Measurements from ENCODE around the gene IKZF2. TPM values are rescaled to one million over a fixed set of nuclear protein-coding genes. Genes with fewer than 3 reads are reported as not detected.

IKZF2 gene
- total RNA-seq, 4 donors from 2014 or later, result 12.1 to 24.7 (median 19.0) TPM

DNA sequence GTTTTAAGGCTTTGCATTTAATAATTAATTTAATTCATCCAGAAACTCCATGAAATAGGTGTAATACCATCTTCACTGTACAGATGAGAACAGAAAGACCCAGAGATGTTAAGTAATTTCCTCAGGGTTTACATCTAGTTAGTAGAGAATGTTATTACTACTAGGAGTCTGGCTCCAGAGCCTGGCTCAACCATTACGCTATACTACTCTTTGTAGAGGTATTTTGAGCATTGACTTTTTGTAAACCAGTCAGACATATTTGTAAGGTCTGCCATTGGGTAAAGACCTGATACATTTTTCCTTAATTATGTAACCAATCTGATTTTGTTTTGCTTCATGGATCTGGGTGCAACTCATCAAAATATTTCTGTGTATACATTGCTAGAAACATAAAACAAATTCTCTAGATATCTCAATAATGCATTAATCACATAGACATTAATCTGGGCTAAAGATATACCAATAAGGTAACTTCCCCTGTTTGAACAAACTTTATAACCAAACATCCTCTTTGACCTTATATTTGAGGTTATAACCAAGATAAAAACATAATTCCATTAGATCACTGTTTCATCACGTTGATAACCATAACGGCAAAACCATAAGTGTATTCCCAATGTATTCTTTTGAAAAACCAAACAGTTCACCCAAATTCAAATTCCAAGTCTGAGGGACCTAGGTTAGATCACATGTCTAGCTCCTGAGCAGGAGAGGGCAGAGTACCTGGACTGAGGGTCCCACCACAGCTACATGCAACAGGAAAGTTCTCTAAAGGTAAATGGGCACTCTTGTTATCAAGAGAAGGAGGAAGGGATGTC, 135.0 kb downstream of the IKZF2 start:
- Histone ChIP-seq H3K4me1 (no peaks in the 10 kb centered on the region), H3K36me3 (peaks cover 0 to 31% (median 0%) of the 10 kb centered on the region in 3 donors), H3K27ac (no peak overlapping the region), H3K4me3 (no peak overlapping the region), H3K27me3 (no peaks in the 10 kb centered on the region), H3K9me3 (no peaks in the 10 kb centered on the region)
- no peak for DNase-seq (ENCODE audit: low spot score in 2 of 2)
- no peak for TF ChIP-seq POLR2A (IDR thresholded peaks at IDR 0.05)
- TF ChIP-seq, protein P1, sequence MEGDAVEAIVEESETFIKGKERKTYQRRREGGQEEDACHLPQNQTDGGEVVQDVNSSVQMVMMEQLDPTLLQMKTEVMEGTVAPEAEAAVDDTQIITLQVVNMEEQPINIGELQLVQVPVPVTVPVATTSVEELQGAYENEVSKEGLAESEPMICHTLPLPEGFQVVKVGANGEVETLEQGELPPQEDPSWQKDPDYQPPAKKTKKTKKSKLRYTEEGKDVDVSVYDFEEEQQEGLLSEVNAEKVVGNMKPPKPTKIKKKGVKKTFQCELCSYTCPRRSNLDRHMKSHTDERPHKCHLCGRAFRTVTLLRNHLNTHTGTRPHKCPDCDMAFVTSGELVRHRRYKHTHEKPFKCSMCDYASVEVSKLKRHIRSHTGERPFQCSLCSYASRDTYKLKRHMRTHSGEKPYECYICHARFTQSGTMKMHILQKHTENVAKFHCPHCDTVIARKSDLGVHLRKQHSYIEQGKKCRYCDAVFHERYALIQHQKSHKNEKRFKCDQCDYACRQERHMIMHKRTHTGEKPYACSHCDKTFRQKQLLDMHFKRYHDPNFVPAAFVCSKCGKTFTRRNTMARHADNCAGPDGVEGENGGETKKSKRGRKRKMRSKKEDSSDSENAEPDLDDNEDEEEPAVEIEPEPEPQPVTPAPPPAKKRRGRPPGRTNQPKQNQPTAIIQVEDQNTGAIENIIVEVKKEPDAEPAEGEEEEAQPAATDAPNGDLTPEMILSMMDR (IDR thresholded peaks at IDR 0.05), result no peak
- no peak for TF ChIP-seq EP300 (IDR thresholded peaks at IDR 0.05)
- 94 to 97% methylated on average over 3 of the region's 3 CpGs for WGBS, 2 donors

DNA sequence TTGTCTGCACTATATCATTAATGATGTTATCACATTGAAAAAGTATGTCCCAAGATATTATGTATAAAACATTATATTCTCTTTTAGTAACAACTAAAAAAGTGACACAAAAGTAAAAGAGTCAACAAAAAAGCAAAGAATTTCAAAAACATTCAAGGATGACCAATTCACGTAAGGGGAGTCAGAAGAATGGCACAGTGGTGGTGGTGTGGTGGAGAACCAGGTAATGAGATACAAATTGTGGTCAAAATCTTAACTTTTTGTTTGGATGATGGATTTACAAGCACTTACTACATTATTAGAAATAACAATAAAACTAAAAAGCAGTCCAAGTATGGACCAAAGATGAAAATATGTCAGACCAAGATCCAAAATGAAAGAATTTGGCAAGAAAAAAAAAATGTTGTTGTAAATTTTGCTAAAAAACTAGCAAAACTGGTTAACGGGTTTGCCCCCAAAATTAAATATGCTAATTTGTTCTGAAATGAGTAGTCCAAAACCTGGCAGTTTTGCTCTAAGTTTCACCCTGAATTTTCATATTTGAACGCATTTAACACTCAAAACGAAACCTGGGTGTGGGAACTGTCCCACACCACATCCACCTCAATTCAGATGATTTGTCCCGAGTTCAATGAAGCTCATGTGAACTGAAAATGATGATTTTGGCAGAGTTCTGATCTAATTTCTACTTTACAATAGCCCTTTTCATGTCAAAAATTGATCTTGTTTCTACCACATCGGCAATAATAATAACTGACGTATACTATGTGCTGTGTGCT, 135.8 kb downstream of the IKZF2 start:
- 86 to 87% methylated on average over 7 of the region's 7 CpGs for WGBS, 2 donors
- Histone ChIP-seq H3K9me3 (no peaks in the 10 kb centered on the region), H3K27ac (no peak overlapping the region), H3K4me3 (no peak overlapping the region), H3K27me3 (no peaks in the 10 kb centered on the region), H3K4me1 (no peaks in the 10 kb centered on the region), H3K36me3 (peaks cover 0 to 31% (median 0%) of the 10 kb centered on the region in 3 donors)
- no peak for DNase-seq (ENCODE audit: low spot score in 2 of 2)
- TF ChIP-seq POLR2A (IDR thresholded peaks at IDR 0.05), result no peak
- TF ChIP-seq, protein P1 (IDR thresholded peaks at IDR 0.05), result no peak
- no peak for TF ChIP-seq EP300 (IDR thresholded peaks at IDR 0.05)

DNA sequence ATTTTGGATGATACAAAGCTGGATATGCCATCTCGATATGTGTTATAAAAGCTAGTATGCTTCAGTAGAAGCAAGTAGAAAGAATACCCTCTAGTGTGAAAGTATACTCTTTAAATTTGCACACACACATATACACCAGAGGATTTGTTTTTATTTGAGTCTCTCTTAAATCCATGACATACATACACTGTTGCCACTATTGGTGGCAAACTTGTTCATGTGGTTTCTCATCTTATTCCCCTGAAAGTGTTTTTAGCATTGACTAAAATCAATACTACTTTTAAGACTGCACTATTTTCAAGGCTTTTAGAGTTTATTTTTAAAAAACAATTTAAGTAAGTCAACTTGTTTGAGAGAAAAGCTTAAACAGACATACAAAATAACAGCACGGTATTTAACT, 137.4 kb downstream of the IKZF2 start:
- no peak overlapping the region for H3K4me3 ChIP-seq
- 89 to 98% methylated on average over 2 of the region's 2 CpGs for WGBS, 2 donors
- H3K27me3 ChIP-seq, result no peaks in the 10 kb centered on the region
- no peaks in the 10 kb centered on the region for H3K4me1 ChIP-seq
- H3K36me3 ChIP-seq, result peaks cover 0 to 32% (median 0%) of the 10 kb centered on the region in 3 donors
- TF ChIP-seq EP300 (IDR thresholded peaks at IDR 0.05) (no peak), POLR2A (IDR thresholded peaks at IDR 0.05) (no peak)
- TF ChIP-seq, protein P1 (IDR thresholded peaks at IDR 0.05), result no peak
- H3K27ac ChIP-seq, result no peak overlapping the region
- no peak for DNase-seq (ENCODE audit: low spot score in 2 of 2)
- no peaks in the 10 kb centered on the region for H3K9me3 ChIP-seq

DNA sequence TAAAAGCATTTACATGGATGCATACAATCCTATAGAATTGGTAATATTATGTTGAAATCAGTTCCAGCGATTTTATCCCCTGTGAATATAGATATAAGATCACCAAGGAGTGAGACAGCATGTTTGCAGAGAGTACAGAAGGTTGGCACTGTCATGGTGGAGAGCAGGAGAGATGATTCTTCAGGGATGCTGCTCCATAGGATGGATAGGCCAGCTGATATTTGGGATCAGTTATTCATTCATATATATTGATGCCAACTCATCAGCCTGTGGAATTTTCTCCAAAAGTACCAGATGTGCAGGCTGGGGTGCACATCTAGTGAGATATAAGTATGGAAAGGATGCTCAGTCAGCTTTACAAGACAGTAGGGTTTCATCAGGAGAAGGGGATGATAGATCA, 139.9 kb downstream of the IKZF2 start:
- TF ChIP-seq EP300 (IDR thresholded peaks at IDR 0.05) (no peak), POLR2A (IDR thresholded peaks at IDR 0.05) (no peak)
- TF ChIP-seq, protein P1 (IDR thresholded peaks at IDR 0.05), result no peak
- H3K9me3 ChIP-seq, result no peaks in the 10 kb centered on the region
- H3K36me3 ChIP-seq, result peaks cover 0 to 42% (median 0%) of the 10 kb centered on the region in 3 donors
- 95 to 97% methylated on average over 1 of the region's 1 CpG for WGBS, 2 donors
- H3K4me1 ChIP-seq, result no peaks in the 10 kb centered on the region
- no peaks in the 10 kb centered on the region for H3K27me3 ChIP-seq
- no peak for DNase-seq (ENCODE audit: low spot score in 2 of 2)
- H3K27ac ChIP-seq, result no peak overlapping the region
- H3K4me3 ChIP-seq, result no peak overlapping the region
